ENCODE data around the gene CAPS.

The CAPS gene

DNA sequence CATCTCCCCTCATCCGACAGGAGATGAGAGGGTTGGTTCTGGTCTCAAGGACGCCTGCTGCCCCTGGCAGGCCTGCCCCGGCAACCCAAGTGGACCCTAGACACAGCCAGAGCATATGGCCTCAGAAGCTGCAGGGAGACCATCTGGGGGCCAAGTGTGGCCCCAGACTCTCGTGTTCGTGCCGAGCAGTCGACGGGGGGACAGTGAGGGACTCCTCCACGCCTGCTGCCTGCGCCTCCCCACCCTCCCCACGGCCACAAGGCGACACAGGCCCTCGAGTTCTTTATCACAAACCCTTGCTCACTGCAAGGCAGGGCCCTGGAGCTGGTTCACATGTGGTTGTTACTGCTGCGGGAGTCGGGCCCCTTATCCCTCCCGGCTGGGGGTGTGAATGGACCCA, 9.3 kb downstream of the CAPS start:
- Histone ChIP-seq H3K4me2 (ENCODE audit: low read depth, low read length, poor library complexity, severe bottlenecking) (no peak overlapping the region), H3F3A (ENCODE audit: insufficient read depth) (no peaks in the 10 kb centered on the region), H3K79me2 (ENCODE audit: insufficient read depth, low read length) (no peaks in the 10 kb centered on the region), H4K20me1 (ENCODE audit: low read depth, low read length) (no peaks in the 10 kb centered on the region), H3K9me2 (replicated peaks; ENCODE audit: insufficient read depth, low read length) (no peaks in the 10 kb centered on the region), H3K9me3 (ENCODE audit: insufficient read depth, low read length) (no peaks in the 10 kb centered on the region), H3K36me3 (ENCODE audit: low read length) (0 out of 2 replicates have a peak, but pooled peaks cover 5% of the 10 kb centered on the region), H2AFZ (ENCODE audit: low read depth, low read length, severe bottlenecking) (no peak overlapping the region), H3K9ac (ENCODE audit: low read length) (no peak overlapping the region), H3K27ac (ENCODE audit: low read depth, low read length) (no peak overlapping the region), H3K4me3 (ENCODE audit: insufficient read depth, low read length, poor library complexity, severe bottlenecking) (no peak overlapping the region), H3K27me3 (ENCODE audit: low read length) (no peaks in the 10 kb centered on the region)
- TF ChIP-seq EZH2phosphoT487 (conservative IDR thresholded peaks at IDR 0.05; ENCODE audit: low read length): no peak
- TF ChIP-seq, protein P1, sequence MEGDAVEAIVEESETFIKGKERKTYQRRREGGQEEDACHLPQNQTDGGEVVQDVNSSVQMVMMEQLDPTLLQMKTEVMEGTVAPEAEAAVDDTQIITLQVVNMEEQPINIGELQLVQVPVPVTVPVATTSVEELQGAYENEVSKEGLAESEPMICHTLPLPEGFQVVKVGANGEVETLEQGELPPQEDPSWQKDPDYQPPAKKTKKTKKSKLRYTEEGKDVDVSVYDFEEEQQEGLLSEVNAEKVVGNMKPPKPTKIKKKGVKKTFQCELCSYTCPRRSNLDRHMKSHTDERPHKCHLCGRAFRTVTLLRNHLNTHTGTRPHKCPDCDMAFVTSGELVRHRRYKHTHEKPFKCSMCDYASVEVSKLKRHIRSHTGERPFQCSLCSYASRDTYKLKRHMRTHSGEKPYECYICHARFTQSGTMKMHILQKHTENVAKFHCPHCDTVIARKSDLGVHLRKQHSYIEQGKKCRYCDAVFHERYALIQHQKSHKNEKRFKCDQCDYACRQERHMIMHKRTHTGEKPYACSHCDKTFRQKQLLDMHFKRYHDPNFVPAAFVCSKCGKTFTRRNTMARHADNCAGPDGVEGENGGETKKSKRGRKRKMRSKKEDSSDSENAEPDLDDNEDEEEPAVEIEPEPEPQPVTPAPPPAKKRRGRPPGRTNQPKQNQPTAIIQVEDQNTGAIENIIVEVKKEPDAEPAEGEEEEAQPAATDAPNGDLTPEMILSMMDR (IDR thresholded peaks at IDR 0.05; ENCODE audit: insufficient read depth, low read length, poor library complexity, severe bottlenecking): no peak

DNA sequence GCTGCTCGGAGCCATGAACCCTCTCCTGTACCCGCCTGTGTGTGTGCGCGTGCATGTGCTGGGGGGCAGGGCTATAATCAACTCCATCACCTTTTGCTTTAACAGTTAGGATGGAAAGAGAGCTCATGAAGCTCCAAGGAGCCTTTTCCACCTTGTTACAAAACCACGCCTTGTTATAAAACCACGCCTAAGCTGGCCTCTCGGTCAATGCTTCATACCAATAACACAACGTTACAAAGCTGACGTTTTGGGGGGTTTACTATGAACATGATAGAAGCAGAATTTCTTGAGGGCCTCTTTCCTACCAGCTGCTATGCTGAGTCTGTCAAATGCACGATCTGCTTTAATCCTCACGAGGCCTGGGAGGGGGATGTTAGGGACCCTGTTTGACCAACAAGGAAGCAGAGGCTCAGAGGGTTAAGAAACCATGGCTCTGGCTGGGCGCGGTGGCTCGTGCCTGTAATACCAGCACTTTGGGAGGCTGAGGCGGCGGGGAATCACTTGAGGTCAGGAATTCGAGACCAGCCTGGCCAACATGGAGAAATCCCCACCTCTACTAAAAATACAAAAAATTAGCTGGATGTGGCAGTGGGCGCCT, 11.9 kb downstream of the CAPS start:
- no peak overlapping the region for H3K4me3 ChIP-seq (ENCODE audit: insufficient read depth, low read length, poor library complexity, severe bottlenecking)
- H3K27ac ChIP-seq (ENCODE audit: low read depth, low read length): no peak overlapping the region
- H3K36me3 ChIP-seq (ENCODE audit: low read length): 0 out of 2 replicates have a peak, but pooled peaks cover 5% of the 10 kb centered on the region
- no peaks in the 10 kb centered on the region for H3K9me3 ChIP-seq (ENCODE audit: insufficient read depth, low read length)
- no peaks in the 10 kb centered on the region for H3F3A ChIP-seq (ENCODE audit: insufficient read depth)
- H3K4me2 ChIP-seq (ENCODE audit: low read depth, low read length, poor library complexity, severe bottlenecking): no peak overlapping the region
- TF ChIP-seq EZH2phosphoT487 (conservative IDR thresholded peaks at IDR 0.05; ENCODE audit: low read length): no peak
- TF ChIP-seq, protein P1 (IDR thresholded peaks at IDR 0.05; ENCODE audit: insufficient read depth, low read length, poor library complexity, severe bottlenecking): no peak
- no peaks in the 10 kb centered on the region for H4K20me1 ChIP-seq (ENCODE audit: low read depth, low read length)
- no peaks in the 10 kb centered on the region for H3K9me2 ChIP-seq (replicated peaks; ENCODE audit: insufficient read depth, low read length)
- H3K27me3 ChIP-seq (ENCODE audit: low read length): no peaks in the 10 kb centered on the region
- H2AFZ ChIP-seq (ENCODE audit: low read depth, low read length, severe bottlenecking): no peak overlapping the region
- no peak overlapping the region for H3K9ac ChIP-seq (ENCODE audit: low read length)
- H3K79me2 ChIP-seq (ENCODE audit: insufficient read depth, low read length): no peaks in the 10 kb centered on the region

DNA sequence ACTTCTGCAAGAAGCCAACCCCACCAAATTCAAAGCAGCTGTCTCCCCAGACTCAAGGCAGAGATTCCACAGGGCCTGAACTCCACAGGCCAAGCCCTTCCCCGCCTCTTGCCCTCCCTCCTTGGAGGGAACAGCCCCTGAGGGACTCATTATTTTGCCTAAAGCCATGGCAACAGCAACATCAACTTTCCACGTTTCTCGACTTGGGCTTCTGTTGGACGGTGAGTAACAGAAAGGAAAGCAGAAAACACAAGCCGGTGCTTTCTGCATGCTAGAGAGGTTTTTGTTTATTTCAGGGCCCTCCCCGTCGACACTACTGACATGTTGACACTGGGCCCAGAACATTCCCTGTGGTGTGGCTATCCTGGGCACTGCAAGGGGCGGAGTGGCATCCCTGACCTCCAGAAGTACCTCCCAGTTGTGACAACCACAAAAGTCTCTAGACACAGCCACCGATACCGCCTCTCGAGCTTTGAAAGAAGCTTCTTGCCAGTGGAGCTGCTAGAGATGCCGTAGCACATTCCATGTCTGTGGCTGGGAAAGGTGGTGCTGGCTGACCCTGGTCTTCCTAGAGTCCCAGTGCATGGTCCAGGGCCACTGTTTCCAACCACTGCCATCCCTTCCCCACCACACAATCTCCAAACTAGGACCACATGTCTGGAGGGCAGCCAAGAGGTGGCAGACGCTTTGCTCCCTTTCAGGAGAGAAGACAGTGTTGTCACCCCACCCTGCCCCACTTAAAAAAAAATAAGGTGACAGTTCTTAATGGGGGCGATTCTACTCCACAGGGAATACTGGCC, 12.8 kb downstream of the CAPS start:
- TF ChIP-seq, protein P1 (IDR thresholded peaks at IDR 0.05; ENCODE audit: insufficient read depth, low read length, poor library complexity, severe bottlenecking): no peak
- no peak for TF ChIP-seq EZH2phosphoT487 (conservative IDR thresholded peaks at IDR 0.05; ENCODE audit: low read length)
- H3K27ac ChIP-seq (ENCODE audit: low read depth, low read length): no peak overlapping the region
- H3K27me3 ChIP-seq (ENCODE audit: low read length): no peaks in the 10 kb centered on the region
- no peak overlapping the region for H3K9ac ChIP-seq (ENCODE audit: low read length)
- no peak overlapping the region for H3K4me3 ChIP-seq (ENCODE audit: insufficient read depth, low read length, poor library complexity, severe bottlenecking)
- H3F3A ChIP-seq (ENCODE audit: insufficient read depth): no peaks in the 10 kb centered on the region
- H3K9me3 ChIP-seq (ENCODE audit: insufficient read depth, low read length): no peaks in the 10 kb centered on the region
- H2AFZ ChIP-seq (ENCODE audit: low read depth, low read length, severe bottlenecking): no peak overlapping the region
- H3K36me3 ChIP-seq (ENCODE audit: low read length): 0 out of 2 replicates have a peak, but pooled peaks cover 5% of the 10 kb centered on the region
- H3K79me2 ChIP-seq (ENCODE audit: insufficient read depth, low read length): no peaks in the 10 kb centered on the region
- no peak overlapping the region for H3K4me2 ChIP-seq (ENCODE audit: low read depth, low read length, poor library complexity, severe bottlenecking)
- no peaks in the 10 kb centered on the region for H4K20me1 ChIP-seq (ENCODE audit: low read depth, low read length)
- H3K9me2 ChIP-seq (replicated peaks; ENCODE audit: insufficient read depth, low read length): no peaks in the 10 kb centered on the region

Measured in SU-DHL-6 (cell line).